HG03139 (cell line): Measurements from ENCODE around the gene GNLY.

ENCODE experiments used
- ATAC-seq: cut with Tn5 transposase; IDR thresholded peaks from one replicate; pipeline ENCODE4 v1.9.1; 2021; ENCODE audit not compliant: unreplicated experiment

Gene GNLY

DNA sequence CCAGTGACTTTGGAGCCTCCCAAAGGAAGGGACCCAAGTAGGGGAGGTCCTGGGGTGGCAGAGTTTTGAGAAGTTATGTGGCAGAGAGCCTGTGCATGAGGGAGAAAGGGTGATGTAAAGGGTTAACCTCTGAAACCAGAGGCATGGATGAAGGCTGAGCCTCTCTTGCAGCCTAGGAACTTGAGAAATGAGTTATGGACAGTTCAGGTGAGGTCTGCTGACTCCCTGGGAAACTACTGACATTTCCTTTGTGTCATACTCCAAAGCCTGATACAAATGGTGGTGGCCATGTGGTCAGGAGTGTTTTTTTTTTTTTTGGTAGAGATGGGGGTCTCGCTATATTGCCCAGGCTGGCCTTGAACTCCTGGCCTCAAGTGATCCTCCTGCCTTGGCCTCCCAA is 12.4 kb upstream of the GNLY start:
- no peak for ATAC-seq

DNA sequence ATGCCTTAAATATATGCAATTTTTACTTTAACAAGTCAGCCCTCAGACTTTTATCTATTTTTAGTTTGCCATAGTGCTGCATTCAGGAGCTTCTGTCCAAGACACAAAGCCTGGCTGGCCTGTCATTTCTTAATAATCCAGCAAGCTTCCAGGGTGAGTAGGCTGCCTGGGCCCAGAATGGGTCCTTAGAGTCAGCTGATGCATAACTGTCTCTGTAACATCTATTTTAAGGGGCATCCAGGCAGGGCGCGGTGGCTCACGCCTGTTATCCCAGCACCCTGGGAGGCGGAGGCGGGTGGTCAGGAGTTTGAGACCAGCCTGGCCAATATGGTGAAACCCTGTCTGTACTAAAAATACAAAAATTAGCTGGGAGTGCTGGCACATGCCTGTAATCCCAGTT is 11.8 kb upstream of the GNLY start:
- no peak for ATAC-seq

DNA sequence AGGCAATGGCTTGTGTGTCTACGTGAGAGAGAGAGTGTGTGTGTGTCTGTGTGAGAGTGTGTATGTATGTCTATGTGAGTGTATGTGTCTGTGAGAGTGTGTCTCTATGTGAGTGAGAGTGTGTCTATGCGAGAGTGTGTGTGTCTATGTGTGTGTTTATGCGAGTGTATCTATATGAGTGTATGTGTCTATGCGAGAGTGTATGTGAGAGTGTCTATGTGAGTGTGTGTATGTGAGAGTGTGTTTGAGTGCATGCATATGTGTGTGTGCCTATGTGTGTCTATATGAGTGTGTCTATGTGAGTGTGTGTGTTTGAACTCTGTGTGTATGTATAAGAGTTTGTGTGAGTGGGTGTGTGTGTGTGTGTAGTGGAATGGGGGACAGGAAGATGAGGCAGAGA is 9.8 kb upstream of the GNLY start:
- ATAC-seq = no peak

DNA sequence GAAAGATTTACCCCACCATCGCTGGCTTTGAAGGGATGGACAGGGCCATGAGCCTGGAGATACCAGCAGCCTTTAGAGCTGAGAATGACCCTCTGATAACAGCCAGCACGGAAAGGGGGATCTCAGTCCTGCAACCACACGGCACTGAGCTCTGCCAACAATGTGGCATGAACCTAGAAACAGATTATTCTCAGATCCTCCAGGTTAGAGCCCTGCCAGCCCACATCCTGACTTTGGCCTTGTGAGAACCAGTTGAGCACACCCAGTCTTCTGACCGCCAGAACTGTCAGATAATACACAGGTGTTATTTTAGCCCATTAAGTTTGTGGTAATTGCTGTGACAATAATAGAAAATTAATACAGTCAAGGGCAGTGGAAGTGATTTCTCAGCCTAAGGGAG is 9.4 kb upstream of the GNLY start:
- no peak for ATAC-seq

DNA sequence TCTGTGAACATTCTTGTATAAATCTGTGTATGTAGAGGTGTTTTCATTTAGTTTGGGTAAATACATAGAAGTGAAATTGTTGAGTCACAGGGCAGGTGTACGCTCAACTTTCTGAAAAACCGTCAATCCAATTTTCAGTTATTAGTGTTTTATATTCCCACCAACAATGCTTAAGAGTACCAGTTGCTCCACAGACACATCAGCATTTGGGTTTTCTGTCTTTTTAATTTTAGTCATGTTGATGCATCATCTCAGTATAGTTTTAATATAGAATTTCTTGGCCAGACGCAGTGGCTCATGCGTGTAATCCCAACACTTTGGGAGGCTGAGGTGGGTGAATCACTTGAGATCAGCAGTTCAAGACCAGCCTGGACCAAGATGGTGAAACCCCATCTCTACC is 3.2 kb upstream of the GNLY start:
- no peak for ATAC-seq

DNA sequence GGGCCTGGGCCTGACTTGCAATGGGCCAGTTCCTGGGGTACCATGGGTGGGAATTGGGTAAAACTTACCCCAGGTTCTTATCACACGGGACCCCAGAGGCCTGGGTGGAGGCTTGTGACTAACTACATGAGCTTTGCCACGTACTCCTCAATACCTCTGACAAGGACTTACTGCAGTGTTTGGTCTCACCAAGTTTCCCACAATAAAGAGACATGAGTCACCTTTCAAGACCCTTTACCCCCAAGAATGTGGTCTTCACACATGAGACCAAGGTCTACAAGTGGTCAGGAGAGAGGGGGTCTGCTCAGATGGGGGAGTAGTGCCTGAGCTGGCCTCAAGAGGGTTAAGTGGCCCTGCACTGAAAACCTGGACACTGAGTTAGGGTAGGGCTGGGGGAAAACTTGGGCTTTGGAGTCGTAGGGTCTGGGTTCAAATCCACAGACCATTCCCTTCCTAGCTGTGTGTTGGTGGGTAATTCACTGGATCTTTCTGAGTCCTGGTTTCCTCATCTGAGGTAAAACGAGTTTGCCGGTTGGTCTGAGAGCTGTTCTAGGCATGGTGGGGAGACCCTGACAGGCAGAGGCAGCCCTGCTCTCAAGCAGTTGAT is 2.0 kb upstream of the GNLY start:
- no peak for ATAC-seq

DNA sequence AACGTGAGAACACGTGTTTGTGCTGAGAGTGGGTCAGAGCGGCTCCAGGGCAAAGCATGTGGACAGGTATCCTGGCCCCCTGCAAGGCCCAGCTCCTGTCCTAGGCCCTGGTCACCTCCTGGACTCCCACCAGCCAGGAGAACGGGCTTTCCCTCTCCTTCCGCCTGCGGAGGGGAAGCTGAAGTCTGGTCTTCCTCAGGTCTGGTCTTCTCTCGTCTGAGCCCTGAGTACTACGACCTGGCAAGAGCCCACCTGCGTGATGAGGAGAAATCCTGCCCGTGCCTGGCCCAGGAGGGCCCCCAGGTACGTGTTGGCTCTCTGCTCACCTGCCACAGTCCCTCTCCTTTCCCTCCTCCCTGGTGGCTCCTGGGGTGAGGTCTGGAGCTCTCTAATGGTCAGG is 963 bp downstream of the GNLY start:
- no peak for ATAC-seq

DNA sequence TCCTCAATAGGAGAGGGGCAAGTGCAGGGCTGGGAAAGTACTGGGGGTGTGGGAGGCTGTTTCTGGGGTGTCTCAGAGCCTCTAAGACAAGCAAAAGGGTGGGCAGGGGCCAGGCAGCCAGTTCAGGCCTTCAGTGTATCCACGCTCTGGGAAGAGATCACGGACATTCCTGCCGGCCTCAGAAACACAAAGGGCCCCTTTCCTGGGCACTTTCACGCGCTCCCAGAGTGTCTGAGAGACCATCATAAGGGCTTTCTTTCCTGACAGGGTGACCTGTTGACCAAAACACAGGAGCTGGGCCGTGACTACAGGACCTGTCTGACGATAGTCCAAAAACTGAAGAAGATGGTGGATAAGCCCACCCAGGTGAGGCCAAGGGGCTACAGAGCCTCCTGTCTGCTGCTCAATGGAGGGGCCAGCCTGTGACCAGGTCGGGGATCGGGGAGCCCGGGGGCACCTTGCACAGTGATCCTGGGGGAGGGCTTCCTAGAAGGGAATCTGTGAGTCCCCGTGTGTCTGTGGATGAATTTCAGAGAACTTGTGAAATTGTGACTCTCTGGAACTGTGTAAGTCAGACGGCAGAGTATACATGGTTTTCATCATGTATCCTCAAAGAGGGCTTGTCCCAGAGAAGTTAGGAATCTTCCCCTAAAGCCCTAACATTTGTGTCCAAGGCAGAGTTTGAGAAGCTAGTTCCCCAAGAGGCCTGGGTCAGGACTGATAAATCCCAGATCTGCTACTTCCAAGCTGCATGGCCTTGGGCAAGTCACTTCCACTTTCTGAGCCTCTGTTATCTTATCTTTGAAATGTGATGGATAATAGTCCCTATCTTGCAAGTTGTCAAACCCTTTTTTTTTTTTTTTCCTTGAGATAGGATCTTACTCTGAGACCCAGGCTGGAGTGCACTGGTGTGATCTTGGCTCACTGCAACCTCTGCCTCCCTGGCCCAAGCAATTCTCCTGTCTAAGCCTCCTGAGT is 1.8 kb downstream of the GNLY start:
- ATAC-seq = no peak

DNA sequence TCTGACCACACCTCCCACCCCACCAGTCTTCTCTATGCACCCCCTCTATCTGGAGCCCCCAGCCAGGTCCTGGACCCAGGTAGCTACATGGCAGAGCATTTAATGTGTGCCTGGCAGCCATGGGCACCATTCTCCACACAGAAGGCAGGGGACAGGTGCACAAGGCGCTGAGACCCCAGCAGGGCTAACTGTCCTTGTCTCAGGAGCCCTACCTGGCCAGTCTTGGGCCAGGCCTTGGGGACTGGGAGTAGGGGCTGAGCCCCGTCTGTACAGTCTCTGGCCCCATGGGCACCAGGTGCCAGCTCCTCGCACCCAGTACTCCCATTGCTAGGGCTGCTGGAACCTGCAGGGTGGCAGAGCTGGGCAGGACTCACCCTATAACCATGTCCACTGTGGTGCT is 2.9 kb downstream of the GNLY start:
- ATAC-seq = no peak

DNA sequence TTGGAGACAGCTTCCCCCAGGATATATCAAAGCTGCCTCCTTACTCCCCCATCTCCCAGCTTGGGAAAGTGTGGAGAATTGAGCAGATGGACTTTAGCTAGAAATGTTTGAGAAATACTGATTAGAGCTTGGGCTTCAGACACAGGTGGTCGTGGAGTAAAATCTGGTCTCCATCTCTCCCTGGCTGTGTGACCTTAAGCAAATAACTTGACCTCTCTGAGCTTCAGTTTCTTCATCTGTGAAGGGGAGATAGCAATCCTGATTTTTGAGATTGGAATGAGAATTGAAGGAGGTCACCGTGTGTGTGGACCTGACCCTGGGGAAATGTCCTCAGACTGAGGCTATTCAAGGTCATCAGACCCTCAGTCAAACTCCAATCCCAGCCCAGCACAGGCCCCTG is 3.6 kb downstream of the GNLY start:
- ATAC-seq = no peak

DNA sequence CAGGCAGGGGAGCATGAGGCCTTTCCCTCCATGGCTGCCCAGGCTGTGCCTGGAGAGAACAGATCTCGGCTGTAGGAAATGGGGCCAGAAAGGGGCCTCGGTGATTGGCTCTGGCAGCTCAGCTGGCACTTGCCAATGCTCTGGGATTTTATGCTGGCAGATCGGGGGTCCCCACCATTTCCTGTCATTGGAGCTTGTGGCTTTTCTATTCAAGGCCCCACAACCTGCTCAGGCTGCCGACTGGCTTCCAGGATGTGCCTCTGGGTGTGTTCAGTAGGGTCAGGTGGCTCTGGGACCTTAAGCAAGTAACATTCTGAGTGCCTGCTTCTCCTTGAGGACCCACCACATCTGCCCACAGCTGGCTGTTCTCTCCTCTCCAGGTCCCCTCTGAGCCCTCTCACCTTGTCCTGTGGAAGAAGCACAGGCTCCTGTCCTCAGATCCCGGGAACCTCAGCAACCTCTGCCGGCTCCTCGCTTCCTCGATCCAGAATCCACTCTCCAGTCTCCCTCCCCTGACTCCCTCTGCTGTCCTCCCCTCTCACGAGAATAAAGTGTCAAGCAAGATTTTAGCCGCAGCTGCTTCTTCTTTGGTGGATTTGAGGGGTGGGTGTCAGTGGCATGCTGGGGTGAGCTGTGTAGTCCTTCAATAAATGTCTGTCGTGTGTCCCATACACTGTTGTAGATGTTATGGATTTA is 4.2 kb downstream of the GNLY start:
- no peak for ATAC-seq

DNA sequence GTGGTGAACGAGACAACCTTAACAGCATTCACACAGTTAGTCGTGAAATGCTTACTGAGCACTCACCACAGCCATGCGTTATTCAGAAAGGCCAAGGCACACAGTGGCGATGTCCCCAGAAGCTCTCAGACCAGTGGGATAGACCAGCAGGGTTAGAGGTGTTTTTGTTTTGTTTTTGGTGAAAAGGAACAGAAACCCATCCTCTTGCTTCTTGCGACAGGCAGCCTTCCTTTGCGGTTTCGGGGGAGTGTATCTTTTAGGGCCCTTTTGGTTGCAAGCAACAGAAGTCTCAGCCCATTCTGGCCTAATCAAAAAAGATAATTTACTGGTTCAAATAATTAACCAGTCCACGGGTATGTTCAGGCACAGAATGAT is 4.7 kb downstream of the GNLY start:
- ATAC-seq = no peak

DNA sequence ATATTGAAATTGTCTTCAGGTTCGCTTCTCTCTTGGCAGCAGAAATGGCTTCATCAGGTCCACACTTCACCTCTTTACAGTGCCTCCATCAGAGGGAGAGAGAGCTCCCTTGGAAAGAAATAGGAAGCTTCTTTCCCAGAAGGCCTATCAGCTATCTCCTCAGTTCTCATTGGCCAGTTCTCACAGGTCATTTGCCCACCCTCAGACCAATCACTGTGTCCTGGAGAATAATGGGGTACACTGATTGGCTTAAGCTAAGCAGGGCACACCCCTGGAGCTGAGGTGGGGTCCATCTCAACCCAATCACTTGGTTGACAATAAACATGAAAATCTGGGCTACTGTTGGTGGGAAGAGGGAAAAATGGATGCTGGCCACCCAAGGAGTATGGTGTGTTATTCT is 5.2 kb downstream of the GNLY start:
- no peak for ATAC-seq

DNA sequence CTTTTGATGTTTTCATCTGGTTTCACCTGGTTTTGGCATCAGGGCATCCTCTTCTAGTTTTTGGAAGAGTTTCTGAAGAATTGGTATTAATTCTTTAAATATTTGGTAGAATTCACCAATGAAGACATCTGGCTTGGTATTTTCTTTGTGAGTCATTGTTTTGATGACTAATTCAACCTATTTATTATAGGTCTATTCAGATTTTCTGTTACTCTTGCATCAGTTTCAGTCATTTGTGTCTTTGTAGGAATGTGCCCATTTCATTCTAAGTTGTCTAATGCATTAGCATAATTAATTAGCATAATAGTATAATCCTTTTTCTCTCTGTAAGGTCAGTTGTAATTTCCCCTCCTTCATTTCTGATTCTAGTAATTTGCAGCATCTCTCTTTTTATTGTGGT is 8.0 kb downstream of the GNLY start:
- ATAC-seq = no peak

DNA sequence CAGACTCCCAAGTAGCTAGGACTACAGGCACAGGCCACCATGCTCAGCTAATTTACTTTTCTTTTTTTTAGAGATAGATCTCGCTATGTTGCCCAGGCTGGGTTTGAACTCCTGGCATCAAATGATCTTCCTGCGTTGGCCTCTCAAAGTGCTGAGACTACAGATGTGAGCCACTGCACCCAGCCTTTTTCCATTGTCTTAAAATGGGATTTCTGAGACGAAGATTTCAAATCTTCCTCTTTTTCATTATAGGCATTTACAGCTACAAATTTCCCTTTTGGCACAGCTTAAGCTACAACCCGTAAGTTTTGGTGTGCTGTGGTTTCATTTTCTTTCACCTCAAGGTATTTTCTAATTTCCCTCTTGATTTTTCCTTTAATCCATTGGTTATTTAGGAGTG is 8.6 kb downstream of the GNLY start:
- no peak for ATAC-seq

DNA sequence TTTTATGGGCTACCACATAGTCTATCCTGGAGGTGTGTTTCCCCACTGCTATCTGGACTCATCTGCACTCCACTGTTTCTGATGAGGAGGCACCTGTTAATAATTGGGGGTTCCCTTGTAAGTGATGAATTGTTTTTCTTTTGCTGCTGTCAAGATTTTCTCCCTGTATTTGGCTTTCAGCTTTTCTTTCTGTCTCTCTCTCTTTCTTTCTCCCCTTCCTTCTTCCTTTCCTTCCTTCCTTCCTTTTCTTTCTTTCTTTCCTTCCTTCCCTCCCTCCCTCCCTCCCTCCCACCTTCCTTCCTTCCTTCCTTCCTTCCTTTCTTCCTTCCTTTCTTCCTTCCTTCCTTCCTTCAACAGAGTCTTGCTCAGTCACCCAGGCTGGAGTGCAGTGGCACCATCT is 9.2 kb downstream of the GNLY start:
- no peak for ATAC-seq

DNA sequence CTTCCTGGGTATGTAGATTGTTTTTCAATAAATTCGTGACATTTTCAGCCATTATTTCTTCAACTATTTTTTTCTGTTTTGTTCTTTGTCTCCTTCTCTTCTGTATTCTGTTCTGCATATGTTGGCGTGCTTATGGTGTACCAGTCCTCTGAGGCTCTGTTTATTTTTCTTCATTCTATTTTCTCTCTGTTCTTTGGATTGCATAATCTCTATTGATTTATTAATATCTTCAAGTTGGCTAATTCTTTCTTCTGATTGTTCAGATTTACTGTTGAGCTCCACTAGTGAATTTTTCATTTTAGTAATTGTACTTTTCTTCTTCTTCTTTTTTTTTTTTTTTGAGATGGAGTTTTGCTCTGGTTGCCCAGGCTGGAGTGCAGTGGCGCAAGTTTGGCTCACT is 9.9 kb downstream of the GNLY start:
- no peak for ATAC-seq

DNA sequence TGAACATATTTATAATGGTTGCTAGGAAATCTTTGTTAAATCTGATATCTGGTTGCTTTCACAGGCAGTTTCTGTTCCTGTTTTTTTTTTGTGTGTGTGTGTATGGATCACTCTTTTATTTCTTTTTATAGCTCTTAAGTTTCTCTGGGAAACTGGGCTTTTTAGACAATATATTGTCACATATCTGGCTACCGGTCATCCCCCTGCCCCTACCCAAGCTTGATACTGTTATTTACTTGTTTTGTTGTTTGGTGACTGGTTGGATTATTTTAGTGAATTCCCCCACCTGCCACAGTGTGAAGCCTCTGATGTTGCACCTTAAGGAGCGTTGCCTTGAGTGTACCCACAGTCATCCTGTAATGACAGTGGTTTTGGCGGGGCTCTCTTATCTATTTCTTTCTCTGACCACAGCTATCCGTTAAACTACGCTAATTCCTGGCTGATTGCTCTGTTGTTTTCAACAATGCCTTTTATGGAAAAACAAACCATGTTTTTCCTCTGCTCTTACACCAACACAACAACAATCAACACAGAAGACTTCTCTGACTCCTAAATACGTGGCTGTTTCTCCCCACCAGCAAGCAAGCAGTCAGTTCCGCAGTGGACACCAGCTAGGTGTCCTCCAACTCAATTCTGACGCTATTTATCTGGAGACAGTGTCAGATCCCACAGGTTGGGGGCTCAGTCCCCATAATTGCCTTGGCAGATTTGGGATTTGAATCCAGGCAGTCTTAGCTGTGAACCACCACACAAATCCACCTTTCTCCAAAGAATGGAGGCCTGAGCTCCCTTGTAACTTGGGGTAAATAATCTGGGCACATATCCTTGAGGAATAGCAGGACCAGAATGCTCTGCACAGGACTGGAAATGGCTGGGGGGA is 10.9 kb downstream of the GNLY start:
- ATAC-seq = no peak

DNA sequence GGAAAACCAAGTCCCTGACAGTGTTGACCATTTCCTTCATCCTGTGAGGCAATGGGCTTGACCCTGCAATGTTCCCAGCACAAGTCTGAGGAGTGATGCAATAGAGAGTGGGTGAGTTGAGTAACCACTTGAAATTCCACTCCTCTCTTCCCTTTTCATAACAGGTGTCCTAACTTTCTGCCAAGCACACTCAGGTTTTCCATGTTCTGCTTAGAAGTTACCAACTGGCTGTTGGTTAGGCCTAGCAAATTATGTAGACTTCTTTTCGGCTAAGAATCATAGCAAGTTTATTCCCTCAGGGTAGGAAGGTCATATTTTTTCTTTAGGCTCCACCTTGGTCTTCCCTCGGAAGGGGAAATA is 11.5 kb downstream of the GNLY start:
- ATAC-seq = no peak

DNA sequence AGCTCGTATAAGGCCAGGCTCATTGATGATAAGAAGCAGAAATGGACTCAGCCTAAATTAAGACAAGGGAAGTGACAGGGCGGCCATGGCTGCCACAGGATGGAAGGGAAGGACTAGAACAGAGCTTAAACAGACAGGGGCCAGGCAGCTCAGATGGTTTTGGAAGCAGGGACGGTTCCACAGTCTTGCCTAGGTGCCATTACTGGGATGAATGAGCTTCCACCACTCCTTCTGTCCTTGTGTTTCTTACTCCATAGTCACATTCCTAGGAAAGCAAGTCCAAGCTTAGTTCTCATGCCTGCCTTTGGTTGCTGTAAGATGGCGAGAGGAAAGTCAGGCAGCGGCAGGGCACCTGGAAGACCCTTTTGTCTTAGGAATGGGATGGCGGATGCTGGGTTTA is 11.9 kb downstream of the GNLY start:
- ATAC-seq = no peak

DNA sequence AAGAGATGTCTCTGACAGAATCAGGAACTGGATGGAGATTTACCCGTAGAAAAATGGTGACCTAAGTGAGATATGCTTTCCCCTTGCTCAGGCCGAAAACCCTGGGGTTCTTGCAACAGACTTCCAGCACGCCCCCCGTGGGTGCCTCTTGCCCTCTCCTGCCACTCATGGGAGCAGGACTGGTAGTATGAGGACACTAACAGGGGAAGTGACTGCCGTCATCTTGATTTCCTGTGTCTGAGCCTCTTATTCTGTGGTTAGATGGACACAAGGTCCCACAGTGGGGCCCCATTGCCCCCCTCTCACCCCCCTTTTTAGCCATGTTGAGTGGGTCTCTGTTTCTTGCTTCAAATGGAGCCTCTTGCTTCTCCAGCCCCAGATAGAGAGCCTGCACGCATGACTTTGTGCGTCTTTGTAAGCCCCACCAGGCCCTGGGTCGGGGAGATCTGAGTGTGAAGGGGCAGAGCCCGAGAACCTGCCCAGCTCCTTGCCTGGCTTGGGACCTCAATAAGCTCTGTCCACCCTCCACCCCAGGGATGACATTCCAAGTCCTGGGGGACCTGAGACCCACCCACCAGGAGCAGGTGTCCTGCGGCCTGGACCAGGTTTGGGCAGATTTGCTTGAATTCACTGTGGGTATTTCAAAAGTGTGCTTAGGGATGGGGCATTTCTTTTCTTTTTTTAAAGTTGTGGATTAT is 12.6 kb downstream of the GNLY start:
- ATAC-seq = no peak
